ENCODE results near the gene BAD. TPM values are rescaled to one million over a fixed set of nuclear protein-coding genes. Genes with fewer than 3 reads are reported as not detected.

BAD gene
- total and polyA plus RNA-seq, 2 of the 13 experiments (the other 11 are each of a cell fraction or from before 2014, with no cell fraction given) = 17.9 to 28.5 TPM

DNA sequence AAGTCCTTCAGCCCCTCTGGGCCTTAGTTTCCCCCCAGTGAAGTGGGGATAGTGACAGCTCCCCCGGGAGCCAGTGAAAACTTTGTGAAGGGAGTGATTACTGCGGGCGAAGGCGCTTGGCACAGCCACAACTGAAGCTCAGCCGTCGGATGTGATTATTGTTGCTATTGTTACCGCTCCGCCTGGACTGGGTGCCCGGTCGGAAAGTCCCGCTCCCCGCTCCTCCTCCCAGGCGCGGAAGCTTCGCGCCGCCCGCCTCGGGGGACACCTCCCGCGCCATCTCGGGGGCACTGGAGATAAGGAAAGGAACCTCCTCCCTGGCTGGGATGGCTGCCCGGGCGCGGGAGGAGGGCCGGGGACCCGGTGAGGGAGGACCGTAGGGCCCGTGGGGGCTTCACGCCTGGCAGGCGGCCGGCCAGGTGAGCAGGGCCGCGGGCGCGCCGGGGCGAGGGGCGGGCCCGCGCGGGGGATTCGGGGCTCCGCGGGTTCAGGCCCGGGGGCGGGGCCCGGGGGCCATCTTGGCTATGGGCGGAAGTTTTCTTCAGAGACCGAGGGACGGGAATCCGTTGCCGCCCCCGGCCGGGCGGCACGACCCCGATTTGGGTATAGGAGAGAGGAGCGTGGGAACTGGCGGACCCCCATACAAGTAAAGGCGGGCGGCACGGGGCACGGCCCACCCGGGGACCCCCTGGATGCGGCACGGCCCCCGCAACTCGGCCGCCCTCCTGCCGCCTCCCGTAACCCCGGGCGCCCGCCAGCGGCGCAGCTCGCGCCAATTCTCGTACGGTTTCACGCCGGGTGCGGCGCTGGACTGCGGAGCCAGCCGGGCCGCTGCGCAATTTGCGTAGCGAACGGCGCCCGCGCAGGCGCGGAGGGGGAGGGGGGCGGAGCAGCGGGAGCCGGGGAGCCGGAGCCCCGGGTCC lies 758 bp upstream of the BAD start, which contains the start of gene GPR137 (continued):
- TF ChIP-seq ZNF7 (CRISPR knock-in tag; IDR thresholded peaks at IDR 0.05) (no peak), HES4 (CRISPR knock-in tag; IDR thresholded peaks at IDR 0.05; ENCODE audit: borderline replicate concordance) (0 out of 2 replicates have a peak, but pooled peaks have one; percentile 41), ZNF615 (CRISPR knock-in tag; IDR thresholded peaks at IDR 0.05; ENCODE audit: borderline replicate concordance) (no peak), ZNF317 (CRISPR knock-in tag; IDR thresholded peaks at IDR 0.05) (no peak), REXO4 (CRISPR knock-in tag; IDR thresholded peaks at IDR 0.05; ENCODE audit: borderline replicate concordance) (no peak), NFE2L2 (IDR thresholded peaks at IDR 0.05; ENCODE audit: low read length) (no peak), ZNF567 (CRISPR knock-in tag; IDR thresholded peaks at IDR 0.05; ENCODE audit: borderline replicate concordance) (no peak), SMAD9 (CRISPR knock-in tag; IDR thresholded peaks at IDR 0.05) (no peak), NCOA1 (CRISPR knock-in tag; IDR thresholded peaks at IDR 0.05) (no peak), ZNF782 (CRISPR knock-in tag; IDR thresholded peaks at IDR 0.05; ENCODE audit: borderline replicate concordance) (no peak), ZNF180 (CRISPR knock-in tag; IDR thresholded peaks at IDR 0.05; ENCODE audit: borderline replicate concordance, low read depth) (no peak), SNRNP70 (IDR thresholded peaks at IDR 0.05; ENCODE audit: low read depth, low read length) (peak; percentile 100), SMARCE1 (IDR thresholded peaks at IDR 0.05; ENCODE audit: borderline replicate concordance) (no peak), ZNF234 (CRISPR knock-in tag; conservative IDR thresholded peaks at IDR 0.05) (no peak), SOX6 (IDR thresholded peaks at IDR 0.05) (no peak), SOX6 (CRISPR knock-in tag; IDR thresholded peaks at IDR 0.05) (no peak; the same call in 1 of the 2 replicates), ELF3 (CRISPR knock-in tag; IDR thresholded peaks at IDR 0.05) (no peak), HDAC6 (IDR thresholded peaks at IDR 0.05; ENCODE audit: low read depth, low read length) (no peak), ZNF879 (CRISPR knock-in tag; IDR thresholded peaks at IDR 0.05) (no peak), PHF20 (CRISPR knock-in tag; IDR thresholded peaks at IDR 0.05) (no peak), ZNF557 (CRISPR knock-in tag; IDR thresholded peaks at IDR 0.05) (no peak), ZNF496 (CRISPR knock-in tag; IDR thresholded peaks at IDR 0.05; ENCODE audit: insufficient replicate concordance) (no peak), GPN1 (CRISPR knock-in tag; IDR thresholded peaks at IDR 0.05; ENCODE audit: borderline replicate concordance) (no peak), HOXD1 (CRISPR knock-in tag; IDR thresholded peaks at IDR 0.05) (no peak), ZNF713 (CRISPR knock-in tag; IDR thresholded peaks at IDR 0.05) (no peak), PAF1 (CRISPR knock-in tag; IDR thresholded peaks at IDR 0.05) (no peak), ZNF224 (CRISPR knock-in tag; IDR thresholded peaks at IDR 0.05) (no peak)
- TF ChIP-seq, protein P1, sequence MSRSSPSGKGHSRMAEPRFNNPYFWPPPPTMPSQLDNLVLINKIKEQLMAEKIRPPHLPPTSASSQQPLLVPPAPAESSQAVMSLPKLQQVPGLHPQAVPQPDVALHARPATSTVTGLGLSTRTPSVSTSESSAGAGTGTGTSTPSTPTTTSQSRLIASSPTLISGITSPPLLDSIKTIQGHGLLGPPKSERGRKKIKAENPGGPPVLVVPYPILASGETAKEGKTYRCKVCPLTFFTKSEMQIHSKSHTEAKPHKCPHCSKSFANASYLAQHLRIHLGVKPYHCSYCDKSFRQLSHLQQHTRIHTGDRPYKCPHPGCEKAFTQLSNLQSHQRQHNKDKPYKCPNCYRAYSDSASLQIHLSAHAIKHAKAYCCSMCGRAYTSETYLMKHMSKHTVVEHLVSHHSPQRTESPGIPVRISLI (CRISPR knock-in tag; IDR thresholded peaks at IDR 0.05; ENCODE audit: borderline replicate concordance) = no peak
- TF ChIP-seq, protein P2, sequence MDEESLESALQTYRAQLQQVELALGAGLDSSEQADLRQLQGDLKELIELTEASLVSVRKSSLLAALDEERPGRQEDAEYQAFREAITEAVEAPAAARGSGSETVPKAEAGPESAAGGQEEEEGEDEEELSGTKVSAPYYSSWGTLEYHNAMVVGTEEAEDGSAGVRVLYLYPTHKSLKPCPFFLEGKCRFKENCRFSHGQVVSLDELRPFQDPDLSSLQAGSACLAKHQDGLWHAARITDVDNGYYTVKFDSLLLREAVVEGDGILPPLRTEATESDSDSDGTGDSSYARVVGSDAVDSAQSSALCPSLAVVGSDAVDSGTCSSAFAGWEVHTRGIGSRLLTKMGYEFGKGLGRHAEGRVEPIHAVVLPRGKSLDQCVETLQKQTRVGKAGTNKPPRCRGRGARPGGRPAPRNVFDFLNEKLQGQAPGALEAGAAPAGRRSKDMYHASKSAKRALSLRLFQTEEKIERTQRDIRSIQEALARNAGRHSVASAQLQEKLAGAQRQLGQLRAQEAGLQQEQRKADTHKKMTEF (CRISPR knock-in tag; IDR thresholded peaks at IDR 0.05) = peak; percentile 38; the same call in 1 of the 2 replicates
